WTC11 (cell line): ENCODE data around the gene SPR. TPM values are rescaled to one million over a fixed set of nuclear protein-coding genes. Genes with fewer than 3 reads are reported as not detected.

ENCODE experiments used
- ATAC-seq: fragments of 200-7000 bp; cut with Tn5 transposase; 2 replicates; pipeline ENCODE4 v1.10.0; 2021; ENCODE audit warnings: mild to moderate bottlenecking, moderate library complexity
- CTCF ChIA-PET: fragments of 300-600 bp; sonication (Branson Sonifier 250); formaldehyde crosslinking; loops from one replicate; lab custom pipeline; 2021; ENCODE audit warnings: antibody characterized with exemption; lab: Charles Lee
- POLR2A ChIA-PET: fragments of 350-600 bp; sonication (Branson Sonifier 250); formaldehyde crosslinking; loops from one replicate; lab custom pipeline; 2021; ENCODE audit warnings: antibody characterized with exemption; lab: Charles Lee
- DNase-seq: peaks from one replicate; pipeline ENCODE4 v3.0.0; 2021; ENCODE audit warnings: low spot score
- H3K27ac Mint-ChIP-seq: 2 replicates; pipeline ENCODE4 v1.8.0; 2021; ENCODE audit warnings: mixed read lengths
- H3K27me3 Mint-ChIP-seq: 2 replicates; pipeline ENCODE4 v1.8.0; 2021; ENCODE audit warnings: low read depth, mild to moderate bottlenecking, moderate library complexity, mixed read lengths
- H3K36me3 Mint-ChIP-seq: 2 replicates; pipeline ENCODE4 v1.8.0; 2021; ENCODE audit warnings: mixed read lengths
- H3K4me1 Mint-ChIP-seq: 2 replicates; pipeline ENCODE4 v1.8.0; 2022; ENCODE audit warnings: mixed read lengths
- H3K4me3 Mint-ChIP-seq: 2 replicates; pipeline ENCODE4 v1.8.0; 2021; ENCODE audit warnings: mild to moderate bottlenecking, moderate library complexity, mixed read lengths
- H3K9me3 Mint-ChIP-seq: 2 replicates; pipeline ENCODE4 v1.8.0; 2021; ENCODE audit warnings: mixed read lengths
- ARID4B ChIP-seq: sonication (generic); formaldehyde crosslinking; IDR thresholded peaks from 2 replicates; pipeline ENCODE4 v1.8.0; 2023; ENCODE audit warnings: missing genetic modification reagents, mild to moderate bottlenecking, borderline replicate concordance
- ATF6 ChIP-seq: sonication (generic); formaldehyde crosslinking; IDR thresholded peaks from 2 replicates; pipeline ENCODE4 v1.8.1; 2023; ENCODE audit warnings: mild to moderate bottlenecking, missing genetic modification reagents
- CREM ChIP-seq: sonication (generic); formaldehyde crosslinking; IDR thresholded peaks from 2 replicates; pipeline ENCODE4 v1.8.1; 2022; ENCODE audit warnings: mild to moderate bottlenecking, missing genetic modification reagents, moderate library complexity
- CTCF ChIP-seq: fragments of 200-600 bp; IDR thresholded peaks from 2 replicates; pipeline ENCODE4 v1.8.0; 2022; ENCODE audit warnings: antibody characterized with exemption
- ERG ChIP-seq: fragments of 250-450 bp; sonication (Bioruptor Pico); IDR thresholded peaks from 2 replicates; pipeline ENCODE4 v1.8.0; 2021; ENCODE audit warnings: mild to moderate bottlenecking
- ESRRA ChIP-seq: sonication (generic); formaldehyde crosslinking; IDR thresholded peaks from 2 replicates; pipeline ENCODE4 v1.8.1; 2022; ENCODE audit warnings: mild to moderate bottlenecking, missing genetic modification reagents, borderline replicate concordance
- FOXK1 ChIP-seq: sonication (generic); formaldehyde crosslinking; IDR thresholded peaks from 2 replicates; pipeline ENCODE4 v1.8.0; 2022; ENCODE audit warnings: mild to moderate bottlenecking, moderate library complexity, missing genetic modification reagents
- FOXP1 ChIP-seq: sonication (generic); formaldehyde crosslinking; IDR thresholded peaks from 2 replicates; pipeline ENCODE4 v1.8.0; 2022; ENCODE audit warnings: missing genetic modification reagents, mild to moderate bottlenecking, moderate library complexity, borderline replicate concordance
- GABPB1 ChIP-seq: sonication (generic); formaldehyde crosslinking; IDR thresholded peaks from 2 replicates; pipeline ENCODE4 v1.8.1; 2023; ENCODE audit warnings: mild to moderate bottlenecking, missing genetic modification reagents
- HMGA2 ChIP-seq: fragments of 250-450 bp; sonication (Bioruptor Pico); IDR thresholded peaks from 2 replicates; pipeline ENCODE4 v1.4.0; 2021; ENCODE audit warnings: mild to moderate bottlenecking, moderate library complexity
- HMGXB4 ChIP-seq: sonication (generic); formaldehyde crosslinking; IDR thresholded peaks from 2 replicates; pipeline ENCODE4 v1.8.1; 2023; ENCODE audit warnings: mild to moderate bottlenecking, moderate library complexity, missing genetic modification reagents
- NFE2L1 ChIP-seq: sonication (generic); formaldehyde crosslinking; IDR thresholded peaks from 2 replicates; pipeline ENCODE4 v1.8.1; 2023; ENCODE audit warnings: missing genetic modification reagents
- NR1H2 ChIP-seq: sonication (generic); formaldehyde crosslinking; IDR thresholded peaks from 2 replicates; pipeline ENCODE4 v1.9.0; 2021; ENCODE audit warnings: mild to moderate bottlenecking, moderate library complexity, missing genetic modification reagents
- RELA ChIP-seq: sonication (generic); formaldehyde crosslinking; IDR thresholded peaks from 2 replicates; pipeline ENCODE4 v1.8.1; 2022; ENCODE audit warnings: missing genetic modification reagents, mild to moderate bottlenecking, borderline replicate concordance
- SMAD3 ChIP-seq: sonication (generic); formaldehyde crosslinking; IDR thresholded peaks from 2 replicates; pipeline ENCODE4 v1.8.0; 2022; ENCODE audit warnings: missing genetic modification reagents, mild to moderate bottlenecking, borderline replicate concordance
- SOX15 ChIP-seq: fragments of 250-450 bp; sonication (Bioruptor Pico); IDR thresholded peaks from 2 replicates; pipeline ENCODE4 v1.9.0; 2021; ENCODE audit warnings: mild to moderate bottlenecking
- ZBTB21 ChIP-seq: sonication (generic); formaldehyde crosslinking; IDR thresholded peaks from 2 replicates; pipeline ENCODE4 v1.8.1; 2023; ENCODE audit warnings: mild to moderate bottlenecking, missing genetic modification reagents, borderline replicate concordance
- ZNF263 ChIP-seq: sonication (generic); formaldehyde crosslinking; IDR thresholded peaks from 2 replicates; pipeline ENCODE4 v1.8.1; 2022; ENCODE audit warnings: low read depth, mild to moderate bottlenecking, moderate library complexity, missing genetic modification reagents
- total RNA-seq: library from RNA; stranded (reverse); gene quantifications from 3 replicates; pipeline ENCODE4 v1.2.3, GENCODE V29; 2021
- TF ChIP-seq, protein P1 (sequence below): fragments of 250-450 bp; sonication (Bioruptor Pico); IDR thresholded peaks from 2 replicates; pipeline ENCODE4 v2.1.2; 2022; ENCODE audit warnings: mild to moderate bottlenecking, moderate library complexity
- TF ChIP-seq, protein P2 (sequence below): sonication (generic); formaldehyde crosslinking; IDR thresholded peaks from 2 replicates; pipeline ENCODE4 v1.8.1; 2023; ENCODE audit warnings: mild to moderate bottlenecking, missing genetic modification reagents, moderate library complexity

The SPR gene
- total RNA-seq, 1 experiment from 2014 or later = 9.4 TPM

GRCh38 chr2:72932045-72932740 is 45.0 kb downstream of the SPR start (continued):
- TF ChIP-seq HMGXB4 (no peak), CTCF (no peak), SOX15 (CRISPR knock-in tag) (no peak), ZBTB21 (CRISPR knock-in tag) (no peak), NR1H2 (CRISPR knock-in tag) (no peak), HMGA2 (CRISPR knock-in tag) (no peak), RELA (CRISPR knock-in tag) (no peak), ZNF263 (CRISPR knock-in tag) (no peak)
- TF ChIP-seq, protein P1, sequence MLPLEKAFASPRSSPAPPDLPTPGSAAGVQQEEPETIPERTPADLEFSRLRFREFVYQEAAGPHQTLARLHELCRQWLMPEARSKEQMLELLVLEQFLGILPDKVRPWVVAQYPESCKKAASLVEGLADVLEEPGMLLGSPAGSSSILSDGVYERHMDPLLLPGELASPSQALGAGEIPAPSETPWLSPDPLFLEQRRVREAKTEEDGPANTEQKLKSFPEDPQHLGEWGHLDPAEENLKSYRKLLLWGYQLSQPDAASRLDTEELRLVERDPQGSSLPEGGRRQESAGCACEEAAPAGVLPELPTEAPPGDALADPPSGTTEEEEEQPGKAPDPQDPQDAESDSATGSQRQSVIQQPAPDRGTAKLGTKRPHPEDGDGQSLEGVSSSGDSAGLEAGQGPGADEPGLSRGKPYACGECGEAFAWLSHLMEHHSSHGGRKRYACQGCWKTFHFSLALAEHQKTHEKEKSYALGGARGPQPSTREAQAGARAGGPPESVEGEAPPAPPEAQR = no peak
- TF ChIP-seq, protein P2, sequence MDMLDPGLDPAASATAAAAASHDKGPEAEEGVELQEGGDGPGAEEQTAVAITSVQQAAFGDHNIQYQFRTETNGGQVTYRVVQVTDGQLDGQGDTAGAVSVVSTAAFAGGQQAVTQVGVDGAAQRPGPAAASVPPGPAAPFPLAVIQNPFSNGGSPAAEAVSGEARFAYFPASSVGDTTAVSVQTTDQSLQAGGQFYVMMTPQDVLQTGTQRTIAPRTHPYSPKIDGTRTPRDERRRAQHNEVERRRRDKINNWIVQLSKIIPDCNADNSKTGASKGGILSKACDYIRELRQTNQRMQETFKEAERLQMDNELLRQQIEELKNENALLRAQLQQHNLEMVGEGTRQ (CRISPR knock-in tag) = no peak

- Mint-ChIP-seq H3K9me3 (no peaks in the 10 kb centered on the region), H3K27me3 (peaks cover 36% of the 10 kb centered on the region), H3K27ac (no peak overlapping the region), H3K4me1 (peaks cover 23% of the 10 kb centered on the region), H3K4me3 (no peak overlapping the region), H3K36me3 (no peaks in the 10 kb centered on the region)
- POLR2A ChIA-PET = interaction anchor here (1.0 kb wide), 1 partner anchor 19 kb away, joined by 3 read pairs; no protein-coding TSS in a partner anchor
- DNase-seq (no peak), ATAC-seq (no peak)
- TF ChIP-seq GABPB1 (CRISPR knock-in tag) (no peak), ESRRA (CRISPR knock-in tag) (no peak), NFE2L1 (CRISPR knock-in tag) (no peak), CREM (CRISPR knock-in tag) (no peak), FOXK1 (CRISPR knock-in tag) (no peak), ATF6 (CRISPR knock-in tag) (no peak), SMAD3 (CRISPR knock-in tag) (no peak), ERG (CRISPR knock-in tag) (no peak), FOXP1 (CRISPR knock-in tag) (no peak), ARID4B (CRISPR knock-in tag) (no peak)
- CTCF ChIA-PET = interaction anchor here (1.0 to 14.9 kb wide), 3 partner anchors 7 to 224 kb away, joined by 3 to 218 read pairs (median 29); no protein-coding TSS in a partner anchor
These were observed 45.6 kb downstream of the SPR start for GRCh38 chr2:72932805-72933204.
